Measurements from ENCODE around the gene ZNF641.
A peak's percentile ranks its signal among the peaks of the same experiment; 100 is the strongest.

GRCh38 chr12:48351022-48351708, 446 bp upstream of the ZNF641 start:
- TF ChIP-seq CTCF (IDR thresholded peaks at IDR 0.05) (no peak), POLR2A (IDR thresholded peaks at IDR 0.05) (peak; percentile 33 to 80 (median 76))
